Natural killer cell (primary cell): ENCODE measurements around the gene EIF3K. TPM values are rescaled to one million over a fixed set of nuclear protein-coding genes. Genes with fewer than 3 reads are reported as not detected.

ENCODE experiments used
- ATAC-seq, 3 donors: fragments of 150-1000 bp in 2 of 3; fragments of 200-7000 bp in 1 of 3; cut with Tn5 transposase; 1 replicate in 1 of 3; 2 replicates in 2 of 3; pipeline ENCODE4 v1.10.0; 2021; ENCODE audit warnings: mild to moderate bottlenecking in 2 of 3, moderate library complexity in 2 of 3
- DNase-seq, 2 donors: peaks; one replicate each; pipeline versions ENCODE4 v3.0.0 to v3.0.0-alpha.2; 2013 to 2021; ENCODE audit warnings: mixed read lengths in 1 of 2
- H3K27ac ChIP-seq: one replicate; pipeline ENCODE4 v1.5.1; 2013; ENCODE audit warnings: mild to moderate bottlenecking, low read length
- H3K27me3 ChIP-seq: one replicate; pipeline ENCODE4 v1.6.1; 2013; ENCODE audit warnings: low read length; ENCODE audit not compliant: control insufficient read depth, insufficient read depth
- H3K36me3 ChIP-seq: one replicate; pipeline ENCODE4 v1.6.1; 2013; ENCODE audit warnings: low read length; ENCODE audit not compliant: control insufficient read depth, insufficient read depth
- H3K4me1 ChIP-seq: one replicate; pipeline ENCODE4 v1.6.1; 2013; ENCODE audit warnings: low read length; ENCODE audit not compliant: control insufficient read depth, insufficient read depth
- H3K4me3 ChIP-seq: one replicate; pipeline ENCODE4 v1.5.1; 2013; ENCODE audit warnings: low read length
- H3K9me3 ChIP-seq: one replicate; pipeline ENCODE4 v1.6.1; 2013; ENCODE audit warnings: low read length; ENCODE audit not compliant: control insufficient read depth, insufficient read depth
- H3K27ac Mint-ChIP-seq, 2 donors: one replicate each; pipeline ENCODE4 v1.8.0; 2022; ENCODE audit warnings: mild to moderate bottlenecking in 2 of 2, mixed read lengths in 2 of 2, moderate library complexity in 1 of 2
- H3K27me3 Mint-ChIP-seq, 2 donors: one replicate each; pipeline ENCODE4 v1.8.0; 2022; ENCODE audit warnings: low read depth in 2 of 2, mixed read lengths in 2 of 2
- H3K36me3 Mint-ChIP-seq: one replicate; pipeline ENCODE4 v1.8.0; 2022; ENCODE audit warnings: mixed read lengths
- H3K4me1 Mint-ChIP-seq, 2 donors: one replicate each; pipeline ENCODE4 v1.8.0; 2022; ENCODE audit warnings: mixed read lengths in 2 of 2
- H3K4me3 Mint-ChIP-seq: one replicate; pipeline ENCODE4 v1.8.0; 2022; ENCODE audit warnings: mild to moderate bottlenecking, moderate library complexity, mixed read lengths
- H3K9me3 Mint-ChIP-seq, 2 donors: one replicate each; pipeline ENCODE4 v1.8.0; 2022; ENCODE audit warnings: mixed read lengths in 2 of 2
- WGBS: methylation state at CpG from one replicate; pipeline ENCODE4 v1.1.7; 2013; ENCODE audit warnings: missing lambda C conversion rate; ENCODE audit not compliant: insufficient coverage; 5-methylcytosine and 5-hydroxymethylcytosine counted together
- intact Hi-C: fragments of 100-400 bp; cut with micrococcal nuclease; formaldehyde crosslinking; loops from one replicate; pipeline ENCODE4 v1.14.2; 2022
- total RNA-seq, 4 donors: library from RNA; stranded (reverse); fragments of 120-200 nt in 1 of 4; gene quantifications; one replicate each; pipeline versions ENCODE4 v1.2.3 to v1.2.4, GENCODE V29; 2013 to 2022
- TF ChIP-seq, protein P1 (sequence below): fragments of 200-600 bp; IDR thresholded peaks from one replicate; pipeline ENCODE4 v1.8.0; 2022; ENCODE audit warnings: antibody characterized with exemption

Gene EIF3K
- total RNA-seq, 3 donors from 2014 or later (not counting 1 experiment from before 2014, with no cell fraction given) = 232 to 262 (median 238) TPM

DNA sequence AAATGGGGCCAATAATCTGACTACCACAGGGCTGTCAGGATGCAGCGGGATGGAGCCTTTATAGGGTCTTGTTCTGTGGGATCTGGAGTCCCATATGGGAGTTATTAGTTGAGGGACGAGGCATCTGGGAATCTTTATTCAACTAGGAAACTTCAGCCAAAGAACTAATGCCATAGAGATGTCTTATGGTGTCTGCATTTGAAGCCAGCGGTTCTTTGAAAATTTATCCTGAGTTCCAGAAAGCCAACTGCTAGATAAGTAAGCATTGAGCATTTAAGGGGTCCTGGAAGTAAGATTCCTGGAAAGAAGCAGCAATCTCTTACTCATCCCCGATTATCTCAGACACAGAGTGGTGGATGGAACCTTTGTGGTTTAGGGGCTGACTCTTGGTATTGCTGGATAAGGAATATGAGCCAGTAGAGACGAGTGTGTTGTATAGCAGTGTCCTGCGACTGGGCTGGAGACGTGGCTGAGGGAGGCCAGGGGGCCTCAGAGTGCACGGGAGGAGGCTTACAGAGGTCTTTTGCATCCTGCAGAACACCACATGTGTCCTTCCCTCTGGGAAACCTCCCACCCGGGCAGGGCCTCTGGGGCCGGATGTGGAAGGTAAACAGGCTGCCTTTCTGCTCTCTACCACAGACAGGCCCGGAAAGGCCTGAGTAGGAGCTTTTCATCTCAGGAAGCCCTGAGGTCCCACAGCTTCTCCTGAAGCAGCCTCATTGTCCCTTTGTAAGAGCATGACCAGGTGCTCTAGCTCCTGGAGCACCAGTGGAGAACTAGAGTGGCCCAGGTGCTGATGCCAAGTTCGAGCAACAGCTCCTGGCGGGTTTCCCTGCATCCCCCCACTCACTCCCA is 57.3 kb downstream of the EIF3K start:
- DNase-seq = no peak
- TF ChIP-seq, protein P1, sequence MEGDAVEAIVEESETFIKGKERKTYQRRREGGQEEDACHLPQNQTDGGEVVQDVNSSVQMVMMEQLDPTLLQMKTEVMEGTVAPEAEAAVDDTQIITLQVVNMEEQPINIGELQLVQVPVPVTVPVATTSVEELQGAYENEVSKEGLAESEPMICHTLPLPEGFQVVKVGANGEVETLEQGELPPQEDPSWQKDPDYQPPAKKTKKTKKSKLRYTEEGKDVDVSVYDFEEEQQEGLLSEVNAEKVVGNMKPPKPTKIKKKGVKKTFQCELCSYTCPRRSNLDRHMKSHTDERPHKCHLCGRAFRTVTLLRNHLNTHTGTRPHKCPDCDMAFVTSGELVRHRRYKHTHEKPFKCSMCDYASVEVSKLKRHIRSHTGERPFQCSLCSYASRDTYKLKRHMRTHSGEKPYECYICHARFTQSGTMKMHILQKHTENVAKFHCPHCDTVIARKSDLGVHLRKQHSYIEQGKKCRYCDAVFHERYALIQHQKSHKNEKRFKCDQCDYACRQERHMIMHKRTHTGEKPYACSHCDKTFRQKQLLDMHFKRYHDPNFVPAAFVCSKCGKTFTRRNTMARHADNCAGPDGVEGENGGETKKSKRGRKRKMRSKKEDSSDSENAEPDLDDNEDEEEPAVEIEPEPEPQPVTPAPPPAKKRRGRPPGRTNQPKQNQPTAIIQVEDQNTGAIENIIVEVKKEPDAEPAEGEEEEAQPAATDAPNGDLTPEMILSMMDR = no peak
- no peaks in the 10 kb centered on the region for H3K27me3 Mint-ChIP-seq

DNA sequence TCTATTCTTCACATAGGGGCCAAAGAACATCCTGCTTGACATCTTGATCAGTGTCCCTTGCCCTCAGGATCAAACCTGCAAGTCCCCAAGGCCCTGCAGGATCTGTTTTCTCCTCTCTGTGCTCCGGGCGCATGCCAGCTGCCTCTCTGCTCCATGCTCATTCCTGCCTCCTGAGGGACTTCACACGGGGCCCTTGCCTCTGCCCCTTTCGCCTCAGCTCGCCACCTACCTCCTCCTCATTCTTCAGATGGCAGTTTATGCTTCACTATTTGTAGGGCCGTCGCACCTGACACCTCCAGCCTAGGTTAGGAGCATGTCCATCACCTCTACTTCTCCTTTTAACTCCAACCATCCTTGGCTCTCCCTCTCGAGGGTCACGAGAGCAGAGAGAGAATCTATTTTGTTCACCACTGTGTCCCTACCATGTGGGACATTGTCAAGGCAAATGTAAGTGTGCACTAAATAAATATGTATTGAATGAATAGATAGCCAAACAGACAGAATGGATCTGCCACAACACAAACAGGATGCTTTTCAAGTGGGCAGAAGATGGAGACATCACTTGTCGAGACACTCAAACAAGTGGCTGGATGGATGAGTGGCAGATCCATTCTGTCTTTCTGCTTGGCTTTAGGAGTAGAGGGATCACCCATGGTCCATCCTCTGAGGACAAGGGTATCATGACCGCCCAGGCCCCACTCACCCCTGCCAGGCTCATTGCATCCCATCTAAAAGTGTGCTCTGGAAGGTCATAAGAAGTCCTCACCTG is 58.1 kb downstream of the EIF3K start:
- H3K27ac Mint-ChIP-seq = peak overlapping the region; percentile 98 to 100
- TF ChIP-seq, protein P1 = no peak
- Histone ChIP-seq H3K9me3 (no peaks in the 10 kb centered on the region), H3K4me3 (no peak overlapping the region), H3K36me3 (peaks cover 2% of the 10 kb centered on the region), H3K27me3 (no peaks in the 10 kb centered on the region), H3K27ac (peak overlapping the region; percentile 67), H3K4me1 (peaks cover 89% of the 10 kb centered on the region)
- intact Hi-C loops = loop anchor here (1.0 to 5.0 kb wide), 5 partner anchors 10 to 255 kb away; partner anchors contain the start of genes MRPS12 and SARS2
- WGBS = 72% methylated on average over 11 of the region's 11 CpGs
- peaks cover 79 to 87% of the 10 kb centered on the region in 2 donors for H3K4me1 Mint-ChIP-seq
- H3K27me3 Mint-ChIP-seq = no peaks in the 10 kb centered on the region
- no peaks in the 10 kb centered on the region for H3K36me3 Mint-ChIP-seq
- peak overlapping the region; percentile 73 for H3K4me3 Mint-ChIP-seq
- ATAC-seq (no peak), DNase-seq (no peak)
- H3K9me3 Mint-ChIP-seq = no peaks in the 10 kb centered on the region

More for the DNA sequence above, 57.3 kb downstream of the EIF3K start:
- Mint-ChIP-seq H3K4me3 (peak overlapping the region; percentile 77), H3K4me1 (peaks cover 81 to 88% of the 10 kb centered on the region in 2 donors), H3K9me3 (no peaks in the 10 kb centered on the region), H3K36me3 (no peaks in the 10 kb centered on the region), H3K27ac (peak overlapping the region; percentile 98 to 100)
- intact Hi-C loops = loop anchor here (1.0 to 5.0 kb wide), 5 partner anchors 9 to 256 kb away; partner anchors contain the start of genes MRPS12 and SARS2
- ATAC-seq = no peak
- Histone ChIP-seq H3K27ac (peak overlapping the region; percentile 67), H3K27me3 (no peaks in the 10 kb centered on the region), H3K4me3 (no peak overlapping the region), H3K9me3 (no peaks in the 10 kb centered on the region), H3K36me3 (peaks cover 2% of the 10 kb centered on the region), H3K4me1 (peaks cover 88% of the 10 kb centered on the region)
- WGBS = 41% methylated on average over 13 of the region's 13 CpGs

DNA sequence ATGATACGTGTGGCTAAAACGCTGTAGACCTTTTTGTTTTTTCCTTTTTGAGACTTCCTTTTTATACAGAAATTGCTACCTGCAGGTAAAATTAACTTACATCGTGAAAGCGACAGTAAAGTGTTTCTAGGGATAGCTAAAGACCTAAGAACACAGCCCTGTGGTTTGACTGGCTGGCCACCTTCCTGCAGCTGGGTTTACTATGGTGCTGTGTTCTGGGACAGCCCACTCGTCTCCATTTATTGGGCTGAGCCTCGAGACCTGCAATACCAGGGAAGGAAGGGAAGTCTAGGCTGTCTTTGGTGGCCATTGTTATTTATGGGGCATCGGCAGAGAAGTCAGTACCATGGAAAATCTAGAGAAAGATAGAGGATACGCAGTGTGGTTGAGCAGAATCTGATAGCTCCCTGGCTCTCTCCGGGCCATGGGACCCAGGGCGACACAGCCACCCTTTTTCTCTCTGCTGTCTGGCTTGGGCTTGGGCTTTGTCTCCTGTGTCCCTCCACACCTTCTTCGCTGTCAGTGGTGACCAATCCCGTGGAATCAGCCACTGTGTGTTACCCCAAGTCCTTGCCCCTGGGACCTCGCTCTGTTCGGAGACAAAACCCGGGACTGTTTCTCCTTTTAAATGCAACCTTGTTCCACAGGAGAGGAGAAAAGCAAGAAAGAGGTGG is 59.4 kb downstream of the EIF3K start:
- Histone ChIP-seq H3K36me3 (peaks cover 2% of the 10 kb centered on the region), H3K9me3 (no peaks in the 10 kb centered on the region), H3K4me3 (no peak overlapping the region), H3K27me3 (no peaks in the 10 kb centered on the region), H3K27ac (peak overlapping the region; percentile 67), H3K4me1 (peaks cover 96% of the 10 kb centered on the region)
- peak overlapping the region; percentile 98 to 100 for H3K27ac Mint-ChIP-seq
- intact Hi-C loops = loop anchor here (5.0 kb wide), 3 partner anchors 174 to 254 kb away; partner anchors contain the start of genes MRPS12 and SARS2
- ATAC-seq (no peak), DNase-seq (no peak)
- 52% methylated on average over 15 of the region's 15 CpGs for WGBS
- no peaks in the 10 kb centered on the region for H3K9me3 Mint-ChIP-seq
- peaks cover 92 to 94% of the 10 kb centered on the region in 2 donors for H3K4me1 Mint-ChIP-seq
- no peaks in the 10 kb centered on the region for H3K36me3 Mint-ChIP-seq
- TF ChIP-seq, protein P1 = no peak
- no peaks in the 10 kb centered on the region for H3K27me3 Mint-ChIP-seq
- peak overlapping the region; percentile 73 for H3K4me3 Mint-ChIP-seq
